GM12878 (cell line): Measurements from ENCODE around the gene LIMD2. TPM values are rescaled to one million over a fixed set of nuclear protein-coding genes. Genes with fewer than 3 reads are reported as not detected.

Source experiments
- ATAC-seq: fragments of 200-7000 bp; cut with Tn5 transposase; 3 replicates; pipeline ENCODE4 v1.9.1; 2020; ENCODE audit warnings: mild to moderate bottlenecking, moderate library complexity
- BruUV-seq: library from RNA; stranded (reverse); fragments of 400-500 nt; replicated peaks from 2 replicates; lab custom pipeline; 2021; lab: Mats Ljungman, UMichigan
- CTCF ChIA-PET: fragments of 300-600 bp; sonication (Branson Sonifier 250); formaldehyde crosslinking; extraction: SDS; loops from one replicate; lab custom pipeline; 2021; ENCODE audit warnings: inconsistent platforms; lab: Yijun Ruan, JAX
- POLR2A ChIA-PET: fragments of 350-600 bp; formaldehyde crosslinking; extraction: SDS; loops from one replicate; lab custom pipeline; 2021; ENCODE audit warnings: inconsistent platforms; lab: Charles Lee
- RAD21 ChIA-PET: fragments of 300-600 bp; sonication (Branson Sonifier 250); formaldehyde crosslinking; loops from one replicate; lab custom pipeline; 2023; ENCODE audit warnings: antibody characterized with exemption; ENCODE audit not compliant: unreplicated experiment; lab: Charles Lee
- SMC1A ChIA-PET: fragments of 300-600 bp; sonication (Branson Sonifier 250); formaldehyde crosslinking; loops from one replicate; lab custom pipeline; 2023; ENCODE audit not compliant: unreplicated experiment, uncharacterized antibody; lab: Charles Lee
- DNase-seq: peaks from one replicate; pipeline ENCODE4 v3.0.0-alpha.2; 2011; ENCODE audit warnings: low read depth, low spot score
- FAIRE-seq: peaks from 3 replicates; lab custom pipeline; 2011; peaks lifted over from hg19 to GRCh38; lab: Jason Lieb, UNC
- H2AFZ ChIP-seq: 2 replicates; pipeline ENCODE4 v1.6.0; 2011; ENCODE audit warnings: low read depth, low read length, control low read depth; ENCODE audit not compliant: control insufficient read depth
- H3K27ac ChIP-seq: 2 replicates; pipeline ENCODE4 v1.5.1; 2011; ENCODE audit warnings: control low read depth; ENCODE audit not compliant: control insufficient read depth, insufficient read depth
- H3K27me3 ChIP-seq, 2 experiments: replicated peaks in 1 of 2; 2 replicates each; pipeline versions ENCODE4 v1.6.0 to v1.6.1; 2011; ENCODE audit warnings: low read length in 1 of 2; ENCODE audit not compliant: control insufficient read depth in 2 of 2, insufficient read depth in 2 of 2
- H3K36me3 ChIP-seq, 2 experiments: 2 replicates each; pipeline ENCODE4 v1.5.1; 2011; ENCODE audit warnings: low read length in 1 of 2; ENCODE audit not compliant: control insufficient read depth in 2 of 2, insufficient read depth in 2 of 2
- H3K4me1 ChIP-seq: 2 replicates; pipeline ENCODE4 v1.6.1; 2011; ENCODE audit warnings: mild to moderate bottlenecking, low read length, moderate library complexity, mixed read lengths; ENCODE audit not compliant: control insufficient read depth, insufficient read depth
- H3K4me2 ChIP-seq: 2 replicates; pipeline ENCODE4 v1.6.0; 2011; ENCODE audit warnings: control low read depth; ENCODE audit not compliant: control insufficient read depth, insufficient read depth
- H3K4me3 ChIP-seq: fragments of 200-600 bp; sonication (generic); 2 replicates; pipeline ENCODE4 v1.5.1; 2016
- H3K79me2 ChIP-seq: 2 replicates; pipeline ENCODE4 v1.6.0; 2011; ENCODE audit warnings: low read length; ENCODE audit not compliant: control insufficient read depth, insufficient read depth
- H3K9ac ChIP-seq: 2 replicates; pipeline ENCODE4 v1.8.0; 2011; ENCODE audit warnings: low read length, control low read depth, mixed read lengths; ENCODE audit not compliant: control insufficient read depth, insufficient read depth
- H3K9me3 ChIP-seq: replicated peaks from 3 replicates; pipeline ENCODE4 v1.5.1; 2011; ENCODE audit warnings: mild to moderate bottlenecking, low read length; ENCODE audit not compliant: control insufficient read depth, insufficient read depth
- H4K20me1 ChIP-seq: 2 replicates; pipeline ENCODE4 v1.6.0; 2011; ENCODE audit not compliant: control insufficient read depth, insufficient read depth
- ATF7 ChIP-seq: fragments of 450-650 bp; IDR thresholded peaks from 2 replicates; pipeline ENCODE4 v1.6.1; 2016; ENCODE audit warnings: low read depth, mild to moderate bottlenecking
- BMI1 ChIP-seq: fragments of 450-650 bp; IDR thresholded peaks from 2 replicates; pipeline ENCODE4 v1.6.1; 2016; ENCODE audit warnings: mild to moderate bottlenecking, moderate library complexity, borderline replicate concordance
- HDAC6 ChIP-seq: fragments of 200-600 bp; sonication (generic); IDR thresholded peaks from one replicate; pipeline ENCODE4 v1.8.0; 2017; ENCODE audit warnings: antibody characterized with exemption; ENCODE audit not compliant: unreplicated experiment
- SMARCA5 ChIP-seq: fragments of 450-650 bp; IDR thresholded peaks from 2 replicates; pipeline ENCODE4 v1.6.1; 2017; ENCODE audit warnings: mild to moderate bottlenecking
- SRF ChIP-seq, 2 experiments: IDR thresholded peaks; 2 replicates each; pipeline ENCODE4 v1.6.1; 2011; ENCODE audit warnings: low read depth in 2 of 2, low read length in 2 of 2, mild to moderate bottlenecking in 1 of 2, moderate library complexity in 1 of 2
- WRNIP1 ChIP-seq: IDR thresholded peaks from 2 replicates; pipeline ENCODE4 v1.6.1; 2011; ENCODE audit warnings: low read depth, low read length, improper control_type of control experiment, borderline replicate concordance
- YY1 ChIP-seq: IDR thresholded peaks from 2 replicates; pipeline ENCODE4 v1.6.1; 2011; ENCODE audit warnings: low read depth, mild to moderate bottlenecking, low read length
- ZNF207 ChIP-seq: fragments of 450-650 bp; IDR thresholded peaks from 2 replicates; pipeline ENCODE4 v1.6.1; 2014; ENCODE audit warnings: antibody characterized with exemption, mild to moderate bottlenecking, borderline replicate concordance
- ZNF24 ChIP-seq: fragments of 450-650 bp; IDR thresholded peaks from 2 replicates; pipeline ENCODE4 v1.6.1; 2017; ENCODE audit warnings: antibody characterized with exemption, mild to moderate bottlenecking
- ZZZ3 ChIP-seq: IDR thresholded peaks from 2 replicates; pipeline ENCODE4 v1.6.1; 2011; ENCODE audit warnings: low read depth; ENCODE audit not compliant: control insufficient read depth, insufficient read length
- in situ Hi-C: fragments of 300-500 bp; cut with MboI; formaldehyde crosslinking; loops from 9 replicates; pipeline ENCODE4 v1.14.3; 2018; ENCODE audit warnings: mixed read lengths
- intact Hi-C: fragments of 100-400 bp; cut with micrococcal nuclease; formaldehyde crosslinking; loops from one replicate; pipeline ENCODE4 v1.14.2; 2022; ENCODE audit not compliant: unreplicated experiment
- polyA plus RNA-seq, 11 experiments: library from polyadenylated mRNA; depleted of rRNA in 4 of 11; unstranded in 6 of 11; stranded (reverse) in 5 of 11; fragments of >200 nt; fragmentation: Nextera tagmentation in 4 of 11; fragmentation: Illumina TruSeq in 1 of 11; extraction: Ambion mirVana in 4 of 11; extraction: Trizol in 1 of 11; gene quantifications; 1 replicate in 1 of 11; 2 replicates in 10 of 11; pipeline versions ENCODE4 v1.2.1 to v1.2.3, GENCODE V29; 2011 to 2016; ENCODE audit warnings: inconsistent platforms in 2 of 11, missing spikeins in 2 of 11, low read depth in 1 of 11
- total RNA-seq, 4 experiments: library from RNA; depleted of rRNA in 3 of 4; stranded (reverse); fragments of >200 nt in 3 of 4; fragmentation: Illumina TruSeq in 1 of 4; extraction: Trizol in 1 of 4; gene quantifications; 2 replicates each; pipeline versions ENCODE4 v1.2.1 to v1.2.3, GENCODE V29; 2013 to 2021
- TF ChIP-seq, protein P1 (sequence below): IDR thresholded peaks from 2 replicates; pipeline ENCODE4 v1.6.1; 2012; ENCODE audit warnings: low read depth, low read length, improper control_type of control experiment
- TF ChIP-seq, protein P2 (sequence below): IDR thresholded peaks from 2 replicates; pipeline ENCODE4 v1.6.1; 2011; ENCODE audit warnings: borderline replicate concordance, low read depth, mild to moderate bottlenecking, moderate library complexity, mixed read lengths, low read length; ENCODE audit not compliant: insufficient read depth; ENCODE audit errors: extremely low read length
- TF ChIP-seq, protein P3 (sequence below): fragments of 450-650 bp; IDR thresholded peaks from 2 replicates; pipeline ENCODE4 v1.6.1; 2016; ENCODE audit warnings: mild to moderate bottlenecking
- TF ChIP-seq, protein P4 (sequence below): fragments of 450-650 bp; IDR thresholded peaks from 2 replicates; pipeline ENCODE4 v1.6.1; 2018; ENCODE audit warnings: borderline replicate concordance, mild to moderate bottlenecking; ENCODE audit not compliant: partially characterized antibody
- TF ChIP-seq, protein P5 (sequence below): IDR thresholded peaks from 2 replicates; pipeline ENCODE4 v1.6.1; 2012; ENCODE audit warnings: low read length, inconsistent platforms
- TF ChIP-seq, protein P6 (sequence below): fragments of 450-650 bp; IDR thresholded peaks from 2 replicates; pipeline ENCODE4 v1.6.1; 2017; ENCODE audit warnings: mild to moderate bottlenecking

LIMD2 gene
- total and polyA plus RNA-seq, 10 of the 15 experiments (the other 5 are each of a cell fraction or from before 2014, with no cell fraction given), result 1.1 to 339 (median 181) TPM

- Histone ChIP-seq H2AFZ (no peak overlapping the region), H3K27ac (no peak overlapping the region), H3K4me2 (no peak overlapping the region), H3K4me1 (peaks cover 26% of the 10 kb centered on the region), H3K9ac (no peak overlapping the region), H4K20me1 (no peaks in the 10 kb centered on the region), H3K36me3 (peaks cover 4 to 10% of the 10 kb centered on the region in 2 experiments; a peak in 3 of 4 replicates), H3K4me3 (no peak overlapping the region), H3K27me3 (no peaks in the 10 kb centered on the region), H3K79me2 (peaks cover 2% of the 10 kb centered on the region; the same call in 1 of the 2 replicates), H3K9me3 (no peaks in the 10 kb centered on the region)
- FAIRE-seq, result no peak
- ChIA-PET CTCF (interaction anchor here (0.7 to 1.3 kb wide), 2 partner anchors 26 to 45 kb away, joined by 3 read pairs; partner anchors contain the start of gene MAP3K3), RAD21 (interaction anchor here (1.0 to 2.3 kb wide), 3 partner anchors 36 to 50 kb away, joined by 3 to 11 read pairs (median 4); no protein-coding TSS in a partner anchor), SMC1A (interaction anchor here (0.7 to 3.8 kb wide), 5 partner anchors 12 to 119 kb away, joined by 3 to 19 read pairs (median 3); no protein-coding TSS in a partner anchor), POLR2A (interaction anchor here (1.0 kb wide), 1 partner anchor 49 kb away, joined by 3 read pairs; no protein-coding TSS in a partner anchor)
- intact Hi-C loops (loop anchor here (2.0 kb wide), 1 partner anchor 47 kb away; the partner anchor contains the start of gene TACO1), in situ Hi-C loops (no loop called here)
- no peak for DNase-seq
- no peak for ATAC-seq
- BruUV-seq, result no TSS peak
- TF ChIP-seq, protein P1, sequence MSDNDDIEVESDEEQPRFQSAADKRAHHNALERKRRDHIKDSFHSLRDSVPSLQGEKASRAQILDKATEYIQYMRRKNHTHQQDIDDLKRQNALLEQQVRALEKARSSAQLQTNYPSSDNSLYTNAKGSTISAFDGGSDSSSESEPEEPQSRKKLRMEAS, result no peak
- TF ChIP-seq YY1 (no peak), ZNF207 (no peak), SMARCA5 (no peak), SRF (IDR thresholded peaks at IDR 0.05; ENCODE audit: low read depth in 2 of 2, low read length in 2 of 2) (no peak), ATF7 (no peak), ZNF24 (no peak), BMI1 (no peak), WRNIP1 (no peak), ZZZ3 (no peak), HDAC6 (no peak)
- TF ChIP-seq, protein P2, sequence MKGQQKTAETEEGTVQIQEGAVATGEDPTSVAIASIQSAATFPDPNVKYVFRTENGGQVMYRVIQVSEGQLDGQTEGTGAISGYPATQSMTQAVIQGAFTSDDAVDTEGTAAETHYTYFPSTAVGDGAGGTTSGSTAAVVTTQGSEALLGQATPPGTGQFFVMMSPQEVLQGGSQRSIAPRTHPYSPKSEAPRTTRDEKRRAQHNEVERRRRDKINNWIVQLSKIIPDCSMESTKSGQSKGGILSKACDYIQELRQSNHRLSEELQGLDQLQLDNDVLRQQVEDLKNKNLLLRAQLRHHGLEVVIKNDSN, result no peak
- TF ChIP-seq, protein P3, sequence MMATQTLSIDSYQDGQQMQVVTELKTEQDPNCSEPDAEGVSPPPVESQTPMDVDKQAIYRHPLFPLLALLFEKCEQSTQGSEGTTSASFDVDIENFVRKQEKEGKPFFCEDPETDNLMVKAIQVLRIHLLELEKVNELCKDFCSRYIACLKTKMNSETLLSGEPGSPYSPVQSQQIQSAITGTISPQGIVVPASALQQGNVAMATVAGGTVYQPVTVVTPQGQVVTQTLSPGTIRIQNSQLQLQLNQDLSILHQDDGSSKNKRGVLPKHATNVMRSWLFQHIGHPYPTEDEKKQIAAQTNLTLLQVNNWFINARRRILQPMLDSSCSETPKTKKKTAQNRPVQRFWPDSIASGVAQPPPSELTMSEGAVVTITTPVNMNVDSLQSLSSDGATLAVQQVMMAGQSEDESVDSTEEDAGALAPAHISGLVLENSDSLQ, result no peak
- TF ChIP-seq, protein P4, sequence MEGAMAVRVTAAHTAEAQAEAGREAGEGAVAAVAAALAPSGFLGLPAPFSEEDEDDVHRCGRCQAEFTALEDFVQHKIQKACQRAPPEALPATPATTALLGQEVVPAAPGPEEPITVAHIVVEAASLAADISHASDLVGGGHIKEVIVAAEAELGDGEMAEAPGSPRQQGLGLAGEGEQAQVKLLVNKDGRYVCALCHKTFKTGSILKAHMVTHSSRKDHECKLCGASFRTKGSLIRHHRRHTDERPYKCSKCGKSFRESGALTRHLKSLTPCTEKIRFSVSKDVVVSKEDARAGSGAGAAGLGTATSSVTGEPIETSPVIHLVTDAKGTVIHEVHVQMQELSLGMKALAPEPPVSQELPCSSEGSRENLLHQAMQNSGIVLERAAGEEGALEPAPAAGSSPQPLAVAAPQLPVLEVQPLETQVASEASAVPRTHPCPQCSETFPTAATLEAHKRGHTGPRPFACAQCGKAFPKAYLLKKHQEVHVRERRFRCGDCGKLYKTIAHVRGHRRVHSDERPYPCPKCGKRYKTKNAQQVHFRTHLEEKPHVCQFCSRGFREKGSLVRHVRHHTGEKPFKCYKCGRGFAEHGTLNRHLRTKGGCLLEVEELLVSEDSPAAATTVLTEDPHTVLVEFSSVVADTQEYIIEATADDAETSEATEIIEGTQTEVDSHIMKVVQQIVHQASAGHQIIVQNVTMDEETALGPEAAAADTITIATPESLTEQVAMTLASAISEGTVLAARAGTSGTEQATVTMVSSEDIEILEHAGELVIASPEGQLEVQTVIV, result no peak
- TF ChIP-seq, protein P5, sequence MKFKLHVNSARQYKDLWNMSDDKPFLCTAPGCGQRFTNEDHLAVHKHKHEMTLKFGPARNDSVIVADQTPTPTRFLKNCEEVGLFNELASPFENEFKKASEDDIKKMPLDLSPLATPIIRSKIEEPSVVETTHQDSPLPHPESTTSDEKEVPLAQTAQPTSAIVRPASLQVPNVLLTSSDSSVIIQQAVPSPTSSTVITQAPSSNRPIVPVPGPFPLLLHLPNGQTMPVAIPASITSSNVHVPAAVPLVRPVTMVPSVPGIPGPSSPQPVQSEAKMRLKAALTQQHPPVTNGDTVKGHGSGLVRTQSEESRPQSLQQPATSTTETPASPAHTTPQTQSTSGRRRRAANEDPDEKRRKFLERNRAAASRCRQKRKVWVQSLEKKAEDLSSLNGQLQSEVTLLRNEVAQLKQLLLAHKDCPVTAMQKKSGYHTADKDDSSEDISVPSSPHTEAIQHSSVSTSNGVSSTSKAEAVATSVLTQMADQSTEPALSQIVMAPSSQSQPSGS, result no peak
- TF ChIP-seq, protein P6, sequence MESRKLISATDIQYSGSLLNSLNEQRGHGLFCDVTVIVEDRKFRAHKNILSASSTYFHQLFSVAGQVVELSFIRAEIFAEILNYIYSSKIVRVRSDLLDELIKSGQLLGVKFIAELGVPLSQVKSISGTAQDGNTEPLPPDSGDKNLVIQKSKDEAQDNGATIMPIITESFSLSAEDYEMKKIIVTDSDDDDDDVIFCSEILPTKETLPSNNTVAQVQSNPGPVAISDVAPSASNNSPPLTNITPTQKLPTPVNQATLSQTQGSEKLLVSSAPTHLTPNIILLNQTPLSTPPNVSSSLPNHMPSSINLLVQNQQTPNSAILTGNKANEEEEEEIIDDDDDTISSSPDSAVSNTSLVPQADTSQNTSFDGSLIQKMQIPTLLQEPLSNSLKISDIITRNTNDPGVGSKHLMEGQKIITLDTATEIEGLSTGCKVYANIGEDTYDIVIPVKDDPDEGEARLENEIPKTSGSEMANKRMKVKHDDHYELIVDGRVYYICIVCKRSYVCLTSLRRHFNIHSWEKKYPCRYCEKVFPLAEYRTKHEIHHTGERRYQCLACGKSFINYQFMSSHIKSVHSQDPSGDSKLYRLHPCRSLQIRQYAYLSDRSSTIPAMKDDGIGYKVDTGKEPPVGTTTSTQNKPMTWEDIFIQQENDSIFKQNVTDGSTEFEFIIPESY, result no peak
These were observed 52.0 kb downstream of the LIMD2 start for GRCh38 chr17:63647936-63648335.
